Measurements from ENCODE around the gene TFF2. TPM values are rescaled to one million over a fixed set of nuclear protein-coding genes. Genes with fewer than 3 reads are reported as not detected.

TFF2 gene
- total RNA-seq, 2 donors from 2014 or later, result not detected

DNA sequence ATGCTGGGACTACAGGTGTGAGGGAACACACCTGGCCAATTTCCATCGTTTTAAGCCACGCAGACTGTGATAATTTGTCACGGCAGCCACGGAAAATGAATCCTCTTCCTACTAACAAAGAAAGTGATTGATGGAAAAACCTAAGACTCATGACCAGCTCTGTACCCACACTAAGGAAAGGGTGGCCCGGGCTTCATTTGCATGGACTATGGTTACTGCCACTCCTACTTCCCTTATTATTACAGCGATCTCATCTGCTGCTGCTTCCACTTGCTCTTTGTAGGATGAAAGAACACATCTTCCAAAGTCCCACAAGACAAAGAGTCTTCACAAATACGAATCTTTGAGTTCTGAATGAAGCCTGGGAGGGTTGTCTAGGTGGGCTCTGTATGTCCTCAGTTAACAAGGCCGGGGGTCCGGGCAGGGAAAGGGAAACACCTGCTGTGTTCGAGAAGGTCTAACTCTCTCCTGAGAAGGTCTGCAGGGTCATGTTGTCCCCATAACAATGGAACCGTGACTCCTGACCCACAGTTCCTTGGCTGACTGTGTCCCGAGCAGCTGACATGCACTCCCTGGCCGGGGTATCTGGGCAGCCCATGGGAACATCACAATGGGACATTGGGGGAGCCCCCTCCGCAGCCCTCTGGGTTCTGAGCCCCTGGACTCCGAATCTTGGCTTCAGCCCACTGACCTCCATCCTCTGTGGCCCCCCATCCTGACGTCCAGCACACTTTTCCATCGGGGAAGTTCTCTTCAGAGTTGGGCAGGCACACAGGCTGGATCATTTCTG, 28.8 kb upstream of the TFF2 start:
- no peak overlapping the region for H3K4me3 Mint-ChIP-seq
- ATAC-seq (replicated peaks in 1 of 2) (no peak), DNase-seq (no peak)
- H3K9me3 Mint-ChIP-seq, result peaks cover 7 to 13% of the 10 kb centered on the region in 2 donors
- peaks cover 18 to 21% of the 10 kb centered on the region in 2 donors for H3K36me3 Mint-ChIP-seq (ENCODE audit: insufficient read depth in 2 of 2)
- no peak overlapping the region for H3K27ac Mint-ChIP-seq
- H3K4me1 Mint-ChIP-seq (ENCODE audit: low read depth), result peaks cover 14% of the 10 kb centered on the region
- H3K27me3 Mint-ChIP-seq (ENCODE audit: low read depth), result no peaks in the 10 kb centered on the region

DNA sequence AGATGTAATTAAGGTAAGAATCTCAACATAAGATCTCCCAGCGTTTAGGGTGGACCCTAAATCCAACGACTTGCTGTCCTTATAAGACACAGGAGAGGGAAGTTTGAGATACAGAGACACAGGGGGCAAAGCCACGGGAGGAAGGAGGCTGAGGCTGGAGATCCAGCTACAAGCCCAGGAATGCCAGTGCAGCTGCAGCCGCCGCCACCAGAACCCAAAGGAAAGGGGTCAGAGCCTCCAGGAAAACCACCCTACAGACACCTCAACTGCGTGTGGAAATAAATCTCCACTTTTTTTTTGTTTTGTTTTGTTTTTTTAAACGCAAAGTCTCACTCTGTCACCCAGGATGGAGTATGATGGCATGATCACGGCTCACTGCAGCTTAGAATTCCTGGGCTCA, 27.6 kb upstream of the TFF2 start:
- H3K4me1 Mint-ChIP-seq (ENCODE audit: low read depth), result peaks cover 26% of the 10 kb centered on the region
- DNase-seq, result no peak
- no peak overlapping the region for H3K27ac Mint-ChIP-seq
- H3K36me3 Mint-ChIP-seq (ENCODE audit: insufficient read depth in 2 of 2), result peaks cover 18 to 21% of the 10 kb centered on the region in 2 donors
- peaks cover 7 to 13% of the 10 kb centered on the region in 2 donors for H3K9me3 Mint-ChIP-seq
- no peaks in the 10 kb centered on the region for H3K27me3 Mint-ChIP-seq (ENCODE audit: low read depth)
- no peak overlapping the region for H3K4me3 Mint-ChIP-seq
- ATAC-seq (replicated peaks in 1 of 2), result no peak

DNA sequence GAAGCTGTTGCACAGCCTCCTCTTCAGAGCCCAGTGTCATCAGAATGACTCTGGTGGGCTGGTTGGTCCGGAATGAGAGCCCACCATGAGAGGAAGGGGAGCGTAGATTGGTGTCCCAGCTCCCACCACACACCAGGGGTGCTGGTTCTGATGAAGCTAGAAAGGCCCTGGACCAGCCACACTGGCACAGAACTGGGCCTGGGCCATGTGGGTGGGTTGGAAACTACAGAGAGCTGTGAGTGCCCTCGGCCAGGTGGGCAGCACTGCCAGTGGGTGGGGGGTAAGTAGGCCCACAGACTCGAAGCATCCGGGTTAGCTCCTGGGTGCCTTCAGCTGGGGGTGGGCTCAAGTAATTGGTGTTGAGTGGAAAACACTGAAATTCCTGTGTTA, 27.2 kb upstream of the TFF2 start:
- peaks cover 7 to 13% of the 10 kb centered on the region in 2 donors for H3K9me3 Mint-ChIP-seq
- DNase-seq (no peak), ATAC-seq (replicated peaks in 1 of 2) (no peak)
- H3K4me3 Mint-ChIP-seq, result no peak overlapping the region
- H3K36me3 Mint-ChIP-seq (ENCODE audit: insufficient read depth in 2 of 2), result peaks cover 20 to 21% of the 10 kb centered on the region in 2 donors
- H3K4me1 Mint-ChIP-seq (ENCODE audit: low read depth), result peaks cover 31% of the 10 kb centered on the region
- H3K27me3 Mint-ChIP-seq (ENCODE audit: low read depth), result no peaks in the 10 kb centered on the region
- H3K27ac Mint-ChIP-seq, result peak overlapping the region; percentile 48

DNA sequence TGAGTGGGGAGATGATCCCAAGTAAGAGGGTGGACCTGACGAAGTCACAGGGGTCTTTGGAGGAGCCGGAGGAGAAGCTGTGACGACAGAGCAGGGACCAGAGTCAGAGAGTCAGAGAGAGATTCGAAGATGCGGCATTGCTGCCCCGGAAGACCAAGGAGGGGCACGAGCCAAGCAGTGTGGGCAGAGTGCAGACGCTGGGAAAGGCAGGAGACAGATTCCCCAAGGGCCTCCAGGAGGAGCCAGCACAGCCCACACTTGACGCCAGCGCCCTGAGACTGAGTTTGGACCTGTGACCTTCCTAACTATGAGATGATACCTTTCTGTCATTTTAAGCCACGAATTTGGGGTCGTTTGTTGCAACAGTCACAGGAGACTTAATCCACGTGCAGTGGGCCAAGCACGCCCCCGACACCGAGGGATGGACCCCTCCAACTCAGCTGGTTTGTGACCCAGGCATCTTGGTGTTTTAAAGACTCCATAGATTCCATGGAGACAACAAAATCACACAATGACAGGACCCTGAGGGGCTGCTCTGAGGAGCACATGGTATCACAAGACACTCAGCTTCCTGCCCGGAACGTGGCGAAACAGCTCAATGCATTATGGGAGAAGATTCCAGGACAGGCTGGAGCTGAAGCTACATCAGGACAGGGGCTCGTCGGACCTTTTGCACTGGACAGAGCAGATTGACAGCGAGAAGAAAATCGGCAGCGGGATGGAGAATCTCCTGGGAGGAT, 26.6 kb upstream of the TFF2 start:
- H3K27me3 Mint-ChIP-seq (ENCODE audit: low read depth), result no peaks in the 10 kb centered on the region
- H3K4me1 Mint-ChIP-seq (ENCODE audit: low read depth), result peaks cover 37% of the 10 kb centered on the region
- no peak for DNase-seq
- peak overlapping the region; percentile 48 for H3K27ac Mint-ChIP-seq
- no peak for ATAC-seq (replicated peaks in 1 of 2)
- H3K4me3 Mint-ChIP-seq, result no peak overlapping the region
- peaks cover 16 to 20% of the 10 kb centered on the region in 2 donors for H3K36me3 Mint-ChIP-seq (ENCODE audit: insufficient read depth in 2 of 2)
- H3K9me3 Mint-ChIP-seq, result peaks cover 4 to 9% of the 10 kb centered on the region in 2 donors

DNA sequence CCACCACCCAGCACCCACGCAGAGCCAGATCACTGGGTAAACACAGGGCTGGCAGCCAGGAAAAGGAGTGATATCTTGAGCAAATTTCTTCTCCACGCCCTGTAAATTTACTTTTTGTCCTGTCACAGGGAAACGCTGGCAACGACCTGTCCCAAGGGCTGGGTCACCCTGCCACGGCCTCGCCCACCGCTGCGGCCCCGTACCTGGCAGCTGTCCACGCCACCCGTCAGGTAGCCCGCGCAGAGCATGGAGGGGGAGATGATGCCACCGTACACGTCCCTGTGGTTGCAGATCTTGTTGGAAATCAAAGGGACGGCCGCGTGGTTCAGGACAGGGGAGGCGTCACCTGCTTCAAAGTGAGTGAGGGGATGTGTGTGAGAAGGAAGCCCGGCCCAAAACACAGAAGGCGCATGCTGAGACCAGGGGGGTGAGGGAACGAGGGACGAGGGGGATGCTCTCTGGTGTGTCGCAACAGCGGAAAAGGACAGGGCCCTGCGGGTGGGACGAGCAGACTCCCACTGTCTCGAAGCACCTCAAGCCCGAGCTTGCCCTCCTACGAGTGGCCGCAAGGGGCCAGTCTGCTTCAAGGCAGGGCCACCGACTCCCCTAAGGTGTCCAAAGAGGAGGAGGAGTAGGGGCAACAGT, 25.7 kb upstream of the TFF2 start:
- DNase-seq (no peak), ATAC-seq (replicated peaks in 1 of 2) (no peak)
- Mint-ChIP-seq H3K4me3 (peak overlapping the region in 1 of 2 donors; percentile 37), H3K9me3 (peaks cover under 1% of the 10 kb centered on the region in 2 donors), H3K27me3 (ENCODE audit: low read depth) (no peaks in the 10 kb centered on the region), H3K27ac (no peak overlapping the region), H3K4me1 (ENCODE audit: low read depth) (peaks cover 43% of the 10 kb centered on the region), H3K36me3 (ENCODE audit: insufficient read depth in 2 of 2) (peaks cover 11 to 20% of the 10 kb centered on the region in 2 donors)

DNA sequence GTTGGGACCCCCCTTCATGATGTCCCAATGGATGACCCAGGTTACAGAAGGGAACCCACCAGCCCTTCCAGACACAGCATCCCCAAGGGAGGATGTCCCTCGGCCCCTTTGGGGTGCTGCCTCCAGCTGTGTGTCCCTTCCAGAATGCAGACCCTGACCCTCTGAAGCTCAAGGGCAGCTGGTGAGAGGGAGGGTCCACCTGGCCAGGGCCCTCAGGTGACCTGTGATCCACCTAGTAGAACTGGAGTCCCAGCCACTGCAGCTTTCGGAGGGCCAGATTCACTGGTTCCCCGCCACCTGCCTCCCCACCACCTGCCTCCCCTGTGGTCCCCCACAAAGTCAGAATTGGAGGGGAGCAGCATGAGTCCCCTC, 25.2 kb upstream of the TFF2 start:
- Mint-ChIP-seq H3K4me1 (ENCODE audit: low read depth) (peaks cover 46% of the 10 kb centered on the region), H3K36me3 (ENCODE audit: insufficient read depth in 2 of 2) (peaks cover 9 to 23% of the 10 kb centered on the region in 2 donors), H3K9me3 (no peaks in the 10 kb centered on the region), H3K27ac (no peak overlapping the region), H3K27me3 (ENCODE audit: low read depth) (no peaks in the 10 kb centered on the region), H3K4me3 (peak overlapping the region; percentile 75)
- ATAC-seq (replicated peaks in 1 of 2) (no peak), DNase-seq (no peak)

DNA sequence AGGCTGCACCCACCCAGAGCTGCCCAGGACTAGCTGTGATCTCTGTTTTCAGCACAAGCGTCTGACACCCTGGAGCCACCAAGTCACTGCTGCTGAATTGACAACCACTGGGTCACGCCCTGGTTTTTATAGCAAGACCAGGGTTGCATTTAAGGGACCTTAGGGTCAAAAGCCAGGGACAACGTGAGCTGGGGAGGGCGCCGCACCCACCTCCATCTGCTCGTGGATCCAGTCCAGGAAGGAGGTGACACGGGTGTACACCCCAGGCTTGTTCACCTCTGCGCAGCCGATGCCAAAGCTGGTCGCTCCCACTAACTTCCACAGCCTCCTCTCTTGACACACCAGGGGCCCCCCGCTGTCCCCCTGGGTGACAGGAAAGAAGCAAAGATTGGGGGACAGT, 24.7 kb upstream of the TFF2 start:
- H3K27me3 Mint-ChIP-seq (ENCODE audit: low read depth), result no peaks in the 10 kb centered on the region
- peak overlapping the region; percentile 75 for H3K4me3 Mint-ChIP-seq
- H3K27ac Mint-ChIP-seq, result peak overlapping the region; percentile 95
- H3K4me1 Mint-ChIP-seq (ENCODE audit: low read depth), result peaks cover 50% of the 10 kb centered on the region
- peaks cover 9 to 26% of the 10 kb centered on the region in 2 donors for H3K36me3 Mint-ChIP-seq (ENCODE audit: insufficient read depth in 2 of 2)
- DNase-seq (no peak), ATAC-seq (replicated peaks in 1 of 2) (no peak)
- no peaks in the 10 kb centered on the region for H3K9me3 Mint-ChIP-seq

DNA sequence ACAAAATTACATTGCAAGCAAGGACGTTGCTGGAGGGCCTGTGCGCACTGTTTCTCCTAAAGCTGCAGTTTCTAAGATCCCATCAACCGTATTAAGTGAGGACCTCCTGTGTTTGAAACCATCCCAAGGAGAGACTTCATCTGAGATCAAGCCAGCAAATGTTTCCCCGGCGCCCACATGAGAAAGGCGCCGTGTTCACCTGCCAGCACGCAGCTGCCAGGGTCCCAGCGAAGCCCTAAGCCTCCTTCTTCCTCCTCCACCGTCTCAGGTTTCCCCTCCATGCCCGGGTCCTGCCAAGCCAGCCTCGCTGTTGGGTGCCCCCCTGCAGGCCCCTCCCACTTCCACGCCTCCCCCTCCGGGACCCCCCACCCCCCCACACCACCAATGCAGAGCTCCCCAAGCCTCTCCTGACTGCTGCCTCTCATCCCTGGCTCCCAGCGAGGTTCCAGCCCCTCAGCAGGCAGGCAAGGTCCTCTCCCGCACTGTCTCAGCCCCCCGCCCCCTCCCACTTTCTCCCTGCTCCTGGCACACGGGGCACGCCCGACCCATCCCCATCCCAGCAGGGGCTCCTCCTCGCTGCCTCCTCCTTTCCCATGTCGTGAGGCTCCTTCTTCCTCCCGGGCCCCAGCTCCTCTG, 24.2 kb upstream of the TFF2 start:
- H3K27ac Mint-ChIP-seq, result peak overlapping the region; percentile 95
- peaks cover 9 to 26% of the 10 kb centered on the region in 2 donors for H3K36me3 Mint-ChIP-seq (ENCODE audit: insufficient read depth in 2 of 2)
- H3K9me3 Mint-ChIP-seq, result no peaks in the 10 kb centered on the region
- DNase-seq (no peak), ATAC-seq (replicated peaks in 1 of 2) (peak; percentile 39 to 48)
- peaks cover 52% of the 10 kb centered on the region for H3K4me1 Mint-ChIP-seq (ENCODE audit: low read depth)
- peak overlapping the region; percentile 75 for H3K4me3 Mint-ChIP-seq
- no peaks in the 10 kb centered on the region for H3K27me3 Mint-ChIP-seq (ENCODE audit: low read depth)

DNA sequence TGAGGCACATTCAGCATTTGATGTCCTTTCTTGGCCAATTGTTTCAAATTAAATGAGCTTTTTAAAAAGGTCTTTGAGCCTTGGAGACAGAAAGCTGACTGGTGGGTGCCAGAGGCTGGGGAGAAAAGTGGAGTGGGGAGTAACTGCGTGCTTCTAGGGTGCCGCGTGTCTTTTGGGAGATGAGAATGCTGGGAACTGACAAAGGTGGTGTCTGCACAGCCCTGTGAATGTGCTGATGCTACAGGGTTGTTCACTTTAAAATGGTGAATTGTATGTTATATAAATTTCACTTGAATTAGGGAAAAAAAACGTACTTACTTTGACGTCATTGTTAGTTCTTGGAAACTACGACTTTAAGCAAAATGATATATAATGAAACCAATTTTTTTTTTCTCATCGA, 23.7 kb upstream of the TFF2 start:
- Mint-ChIP-seq H3K27ac (peak overlapping the region; percentile 95), H3K36me3 (ENCODE audit: insufficient read depth in 2 of 2) (peaks cover 9 to 26% of the 10 kb centered on the region in 2 donors), H3K4me3 (peak overlapping the region; percentile 68 to 75), H3K4me1 (ENCODE audit: low read depth) (peaks cover 52% of the 10 kb centered on the region), H3K9me3 (no peaks in the 10 kb centered on the region), H3K27me3 (ENCODE audit: low read depth) (no peaks in the 10 kb centered on the region)
- ATAC-seq (replicated peaks in 1 of 2), result peak; percentile 40 to 52
- peak in 1 of 2 donors; percentile 17 for DNase-seq

DNA sequence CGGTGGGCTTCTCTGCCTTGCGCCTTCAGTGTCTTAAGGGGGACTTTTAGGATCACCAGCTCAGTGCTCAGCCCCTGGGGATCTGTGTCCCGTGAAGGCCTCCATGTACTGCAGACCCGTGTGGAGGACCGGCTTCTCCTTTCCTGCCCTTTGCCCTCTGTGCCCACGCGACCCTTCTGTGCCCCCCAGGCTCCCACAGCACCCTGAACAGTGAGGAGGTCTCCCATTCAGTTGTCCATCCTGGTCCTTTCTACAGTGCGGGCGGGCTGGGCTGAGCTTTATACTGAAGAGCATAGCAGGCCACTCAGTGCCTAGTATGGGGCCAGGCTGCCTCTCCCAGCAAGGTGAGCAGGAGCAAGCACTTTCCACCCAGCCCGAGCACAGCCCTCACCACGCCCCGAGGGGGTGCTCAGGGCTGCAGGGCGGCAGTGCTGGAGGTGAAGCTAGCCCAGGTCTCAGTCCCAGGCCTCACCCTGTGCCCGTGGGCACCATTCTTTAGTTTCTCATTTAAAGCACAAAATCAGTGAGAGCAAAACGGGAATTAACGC, 23.2 kb upstream of the TFF2 start:
- peak; percentile 4 to 6 for ATAC-seq (replicated peaks in 1 of 2)
- no peaks in the 10 kb centered on the region for H3K9me3 Mint-ChIP-seq
- no peak for DNase-seq
- peaks cover 56% of the 10 kb centered on the region for H3K4me1 Mint-ChIP-seq (ENCODE audit: low read depth)
- H3K27ac Mint-ChIP-seq, result peak overlapping the region; percentile 95
- H3K27me3 Mint-ChIP-seq (ENCODE audit: low read depth), result no peaks in the 10 kb centered on the region
- peak overlapping the region; percentile 68 to 75 for H3K4me3 Mint-ChIP-seq
- H3K36me3 Mint-ChIP-seq (ENCODE audit: insufficient read depth in 2 of 2), result peaks cover 9 to 30% of the 10 kb centered on the region in 2 donors

DNA sequence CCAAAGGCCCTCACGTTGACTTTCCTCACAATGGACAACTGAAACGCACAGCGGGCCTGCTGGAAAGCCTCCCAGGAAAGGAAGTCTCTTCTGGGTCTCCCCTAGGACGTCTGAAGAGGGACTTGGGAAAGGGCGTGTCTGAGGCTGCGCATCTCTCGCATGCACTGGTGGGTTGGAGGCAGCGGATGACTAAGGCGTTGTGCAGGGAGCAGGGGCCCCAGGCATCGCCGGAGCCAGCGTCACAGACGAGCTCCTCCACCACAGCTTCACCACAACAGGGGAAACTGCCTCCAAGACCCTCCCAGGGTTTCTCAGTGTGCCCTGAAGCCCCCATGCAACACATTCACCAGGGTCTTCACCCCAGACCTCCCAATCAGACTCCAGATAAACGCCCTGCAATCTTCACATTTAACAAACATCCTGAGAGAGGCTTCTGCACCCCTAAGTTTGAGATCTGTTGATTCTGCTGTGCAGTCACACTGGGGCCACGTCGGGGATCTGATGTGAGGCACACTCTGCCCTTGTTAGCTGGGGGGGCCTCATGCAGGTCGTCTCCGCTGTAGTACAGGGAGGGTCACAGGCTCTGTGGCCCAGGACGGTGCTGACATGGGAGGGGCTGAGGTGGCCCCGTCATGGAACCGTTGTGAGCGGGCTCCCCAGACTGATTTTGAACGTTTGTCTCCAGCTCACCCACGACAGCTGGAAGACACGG, 22.6 kb upstream of the TFF2 start:
- peak overlapping the region; percentile 62 to 75 for H3K4me3 Mint-ChIP-seq

More for the DNA sequence above, 22.6 kb upstream of the TFF2 start:
- Mint-ChIP-seq H3K4me1 (ENCODE audit: low read depth) (peaks cover 62% of the 10 kb centered on the region), H3K9me3 (no peaks in the 10 kb centered on the region), H3K27me3 (ENCODE audit: low read depth) (no peaks in the 10 kb centered on the region), H3K36me3 (ENCODE audit: insufficient read depth in 2 of 2) (peaks cover 9 to 32% of the 10 kb centered on the region in 2 donors), H3K27ac (peak overlapping the region; percentile 82)
- ATAC-seq (replicated peaks in 1 of 2), result peak; percentile 78
- DNase-seq, result peak; percentile 65 to 74
